ENCODE data around the gene TENM4. TPM values are rescaled to one million over a fixed set of nuclear protein-coding genes. Genes with fewer than 3 reads are reported as not detected.

TENM4 gene
- polyA plus RNA-seq, 1 of the 3 experiments (the other 2 are of a cell fraction): 16.7 TPM

GRCh38 chr11:78635814-78636506, 804.9 kb downstream of the TENM4 start:
- WGBS (ENCODE audit: low lambda C conversion rate): 94% methylated on average over 1 of the region's 1 CpG
- Histone ChIP-seq H3K4me3 (ENCODE audit: low read depth in 2 of 2, low read length in 1 of 2) (no peak overlapping the region), H3K4me2 (no peak overlapping the region), H3F3A (replicated peaks; ENCODE audit: insufficient read depth) (no peaks in the 10 kb centered on the region), H3K27ac (ENCODE audit: low read depth in 2 of 2, low read length in 1 of 2) (no peak overlapping the region), H3K9me2 (no peaks in the 10 kb centered on the region), H3K79me2 (ENCODE audit: insufficient read depth) (no peaks in the 10 kb centered on the region), H3K9ac (no peak overlapping the region), H3K9me3 (no peaks in the 10 kb centered on the region), H2AFZ (ENCODE audit: low read depth) (no peak overlapping the region), H3K36me3 (replicated peaks in 1 of 2; ENCODE audit: control insufficient read depth in 1 of 2, insufficient read depth in 2 of 2, low read length in 1 of 2) (no peaks in the 10 kb centered on the region), H3K27me3 (ENCODE audit: insufficient read depth) (no peaks in the 10 kb centered on the region), H4K20me1 (ENCODE audit: insufficient read depth) (no peaks in the 10 kb centered on the region), H3K4me1 (ENCODE audit: control insufficient read depth in 1 of 2, insufficient read depth in 2 of 2, low read depth in 1 of 2, low read length in 1 of 2) (no peaks in the 10 kb centered on the region)
- DNase-seq: no peak
- ChIA-PET CTCF (interaction anchor here (2.3 kb wide), 1 partner anchor 9 kb away, joined by 14 read pairs; no protein-coding TSS in a partner anchor), POLR2A (no interaction called here)
- TF ChIP-seq FOXJ3 (CRISPR knock-in tag; IDR thresholded peaks at IDR 0.05) (no peak), MXI1 (IDR thresholded peaks at IDR 0.05; ENCODE audit: low read depth, low read length) (no peak), RXRA (IDR thresholded peaks at IDR 0.05; ENCODE audit: borderline replicate concordance, low read depth) (no peak), NRF1 (IDR thresholded peaks at IDR 0.05; ENCODE audit: low read depth, low read length) (no peak)

GRCh38 chr11:78633516-78634310, 807.1 kb downstream of the TENM4 start:
- H3K36me3 ChIP-seq (replicated peaks in 1 of 2; ENCODE audit: control insufficient read depth in 1 of 2, insufficient read depth in 2 of 2, low read length in 1 of 2): no peaks in the 10 kb centered on the region
- no peaks in the 10 kb centered on the region for H3K9me2 ChIP-seq
- H3K27ac ChIP-seq (ENCODE audit: low read depth in 2 of 2, low read length in 1 of 2): no peak overlapping the region
- H4K20me1 ChIP-seq (ENCODE audit: insufficient read depth): no peaks in the 10 kb centered on the region
- no peak overlapping the region for H3K9ac ChIP-seq
- no peak overlapping the region for H2AFZ ChIP-seq (ENCODE audit: low read depth)
- WGBS (ENCODE audit: low lambda C conversion rate): 52% methylated on average over 3 of the region's 7 CpGs
- no peaks in the 10 kb centered on the region for H3F3A ChIP-seq (replicated peaks; ENCODE audit: insufficient read depth)
- ChIA-PET CTCF (interaction anchor here (2.2 kb wide), 1 partner anchor 12 kb away, joined by 10 read pairs; no protein-coding TSS in a partner anchor), POLR2A (no interaction called here)
- H3K4me2 ChIP-seq: no peak overlapping the region
- H3K79me2 ChIP-seq (ENCODE audit: insufficient read depth): no peaks in the 10 kb centered on the region
- H3K4me3 ChIP-seq (ENCODE audit: low read depth in 2 of 2, low read length in 1 of 2): no peak overlapping the region
- H3K4me1 ChIP-seq (ENCODE audit: control insufficient read depth in 1 of 2, insufficient read depth in 2 of 2, low read depth in 1 of 2, low read length in 1 of 2): no peaks in the 10 kb centered on the region
- DNase-seq: no peak
- no peaks in the 10 kb centered on the region for H3K27me3 ChIP-seq (ENCODE audit: insufficient read depth)
- H3K9me3 ChIP-seq: peaks cover 4% of the 10 kb centered on the region; the same call in 1 of the 2 replicates
- TF ChIP-seq YY1 (IDR thresholded peaks at IDR 0.05; ENCODE audit: low read depth): no peak
- no peak for TF ChIP-seq USF2 (IDR thresholded peaks at IDR 0.05; ENCODE audit: borderline replicate concordance, low read depth, low read length)
- TF ChIP-seq GATA2 (CRISPR knock-in tag; IDR thresholded peaks at IDR 0.05): no peak
- TF ChIP-seq RAD21 (IDR thresholded peaks at IDR 0.05; ENCODE audit: low read length): no peak
- no peak for TF ChIP-seq POLR2AphosphoS5 (IDR thresholded peaks at IDR 0.05; ENCODE audit: low read depth, low read length)
- TF ChIP-seq FOXM1 (IDR thresholded peaks at IDR 0.05; ENCODE audit: low read depth): no peak

Measured in SK-N-SH (cell line).